Left lung (tissue), 10 donors: ENCODE measurements around the gene MYO1C. TPM values are rescaled to one million over a fixed set of nuclear protein-coding genes. Genes with fewer than 3 reads are reported as not detected.

Source experiments
- ATAC-seq: fragments of 200-7000 bp; cut with Tn5 transposase; one replicate; pipeline ENCODE4 v1.9.1; 2020; ENCODE audit warnings: moderate library complexity
- DNase-seq, 4 donors: peaks; one replicate each; pipeline ENCODE4 v3.0.0-alpha.2; 2013 to 2020
- H3K27ac ChIP-seq, 2 donors: fragments of 200-600 bp; sonication (generic) in 1 of 2; one replicate each; pipeline versions ENCODE4 v1.5.0 to v1.8.0; 2020 to 2021
- H3K27me3 ChIP-seq, 2 donors: fragments of 200-600 bp; sonication (generic) in 1 of 2; one replicate each; pipeline versions ENCODE4 v1.5.0 to v1.8.0; 2020 to 2021
- H3K36me3 ChIP-seq, 2 donors: fragments of 200-600 bp; sonication (generic) in 1 of 2; one replicate each; pipeline versions ENCODE4 v1.5.0 to v1.8.0; 2020 to 2021
- H3K4me1 ChIP-seq, 2 donors: fragments of 200-600 bp; one replicate each; pipeline ENCODE4 v1.8.0; 2021
- H3K4me3 ChIP-seq, 2 donors: fragments of 200-600 bp; sonication (generic) in 1 of 2; one replicate each; pipeline versions ENCODE4 v1.5.0 to v1.8.0; 2020 to 2021; ENCODE audit warnings: mild to moderate bottlenecking in 1 of 2
- H3K9me3 ChIP-seq, 2 donors: fragments of 200-600 bp; sonication (generic) in 1 of 2; one replicate each; pipeline versions ENCODE4 v1.5.0 to v1.8.0; 2020 to 2021
- CTCF ChIP-seq, 2 donors: fragments of 200-600 bp; sonication (generic) in 1 of 2; IDR thresholded peaks; one replicate each; pipeline versions ENCODE4 v1.5.0 to v1.8.0; 2021; ENCODE audit warnings: antibody characterized with exemption in 2 of 2
- intact Hi-C, 2 donors: fragments of 100-400 bp; cut with DNase I; formaldehyde crosslinking; loops; one replicate each; pipeline versions ENCODE4 v1.11.2 to v1.14.2; 2022
- polyA plus RNA-seq, 6 donors: library from polyadenylated mRNA; unstranded; fragments of 120-200 nt; gene quantifications; one replicate each; pipeline ENCODE4 v1.2.1, GENCODE V29; 2013; ENCODE audit not compliant: insufficient read length in 6 of 6
- total RNA-seq, 2 donors: library from RNA; stranded (reverse); fragmentation: NEBNext Ultra II Directional; extraction: Animal tissue kit (Norgen Biotek cat#: 25700); gene quantifications; one replicate each; pipeline ENCODE4 v1.2.1, GENCODE V29; 2021
- donor health status: DM: no; HTN: yes; CAD: no.
- donor health status: DM: no; HTN: no; CAD: no.

Gene MYO1C
- total and polyA plus RNA-seq, 8 donors: 65.5 to 282 (median 80.7) TPM

GRCh38 chr17:1496869-1497268 lies 4.4 kb upstream of the MYO1C start:
- H3K27me3 ChIP-seq: peaks cover 0 to 18% of the 10 kb centered on the region in 2 donors
- no peak for ATAC-seq

GRCh38 chr17:1495265-1495989 lies 2.9 kb upstream of the MYO1C start:
- DNase-seq: no peak
- Histone ChIP-seq H3K4me1 (peaks cover 0 to 41% of the 10 kb centered on the region in 2 donors), H3K9me3 (no peaks in the 10 kb centered on the region), H3K4me3 (no peak overlapping the region), H3K27ac (peak overlapping the region; percentile 3 to 90), H3K36me3 (peaks cover 0 to 35% of the 10 kb centered on the region in 2 donors), H3K27me3 (peaks cover 0 to 20% of the 10 kb centered on the region in 2 donors)
- intact Hi-C loops: loop anchor here in 1 of 2 donors (2.0 kb wide), 1 partner anchor 19 kb away; no protein-coding TSS in a partner anchor
- no peak for ATAC-seq
- TF ChIP-seq CTCF (IDR thresholded peaks at IDR 0.05): no peak

More at GRCh38 chr17:1496869-1497268, 4.4 kb upstream of the MYO1C start:
- DNase-seq: no peak
- TF ChIP-seq CTCF (IDR thresholded peaks at IDR 0.05): no peak
- peaks cover 0 to 35% of the 10 kb centered on the region in 2 donors for H3K4me1 ChIP-seq
- no peaks in the 10 kb centered on the region for H3K9me3 ChIP-seq
- no peak overlapping the region for H3K4me3 ChIP-seq
- no peak overlapping the region for H3K27ac ChIP-seq
- intact Hi-C loops: no loop called here
- peaks cover 0 to 35% of the 10 kb centered on the region in 2 donors for H3K36me3 ChIP-seq

GRCh38 chr17:1494736-1495253 lies 2.3 kb upstream of the MYO1C start:
- H3K27ac ChIP-seq: peak overlapping the region; percentile 3 to 90
- no peak overlapping the region for H3K4me3 ChIP-seq
- H3K36me3 ChIP-seq: peaks cover 0 to 35% of the 10 kb centered on the region in 2 donors
- ATAC-seq (no peak), DNase-seq (no peak)
- H3K27me3 ChIP-seq: peaks cover 0 to 20% of the 10 kb centered on the region in 2 donors
- H3K9me3 ChIP-seq: no peaks in the 10 kb centered on the region
- H3K4me1 ChIP-seq: peaks cover 0 to 47% of the 10 kb centered on the region in 2 donors
- no peak for TF ChIP-seq CTCF (IDR thresholded peaks at IDR 0.05)
- intact Hi-C loops: loop anchor here in 1 of 2 donors (2.0 kb wide), 1 partner anchor 20 kb away; no protein-coding TSS in a partner anchor

DNA sequence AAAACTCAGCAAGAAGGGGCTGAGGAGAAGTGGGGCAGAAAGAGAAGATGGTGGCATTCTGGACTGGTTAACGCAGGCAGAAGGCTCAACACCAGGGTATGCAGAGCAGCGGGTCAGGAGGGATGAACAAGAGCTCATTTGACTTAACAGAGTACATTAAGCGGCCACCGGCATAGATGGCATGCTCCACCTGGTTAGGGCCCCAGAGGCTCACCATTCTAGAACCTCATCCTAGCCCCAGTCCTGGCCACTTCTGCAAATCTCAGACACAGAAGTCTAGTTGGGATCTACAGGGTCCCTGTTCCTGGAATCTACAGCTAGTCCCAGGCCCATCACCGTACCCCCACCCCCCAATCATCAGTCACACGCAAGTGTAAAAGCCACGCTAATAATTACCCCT lies 1.7 kb upstream of the MYO1C start:
- no peak for ATAC-seq
- no peak for DNase-seq
- Histone ChIP-seq H3K4me1 (peaks cover 0 to 53% of the 10 kb centered on the region in 2 donors), H3K9me3 (no peaks in the 10 kb centered on the region), H3K4me3 (no peak overlapping the region), H3K27me3 (peaks cover 0 to 20% of the 10 kb centered on the region in 2 donors), H3K36me3 (peaks cover 0 to 35% of the 10 kb centered on the region in 2 donors), H3K27ac (peak overlapping the region in 1 of 2 donors; percentile 90)
- TF ChIP-seq CTCF (IDR thresholded peaks at IDR 0.05): no peak
- intact Hi-C loops: loop anchor here in 1 of 2 donors (2.0 kb wide), 1 partner anchor 21 kb away; no protein-coding TSS in a partner anchor
